Bronchial epithelial cell (primary cell): ENCODE measurements around the gene TNNI3K. TPM values are rescaled to one million over a fixed set of nuclear protein-coding genes. Genes with fewer than 3 reads are reported as not detected.

Source experiments
- DNase-seq: peaks from one replicate; pipeline ENCODE4 v3.0.0-alpha.2; 2010; ENCODE audit warnings: low read depth
- FAIRE-seq: peaks from 2 replicates; lab custom pipeline; 2011; peaks lifted over from hg19 to GRCh38; lab: Jason Lieb, UNC
- H3K27me3 ChIP-seq: 2 replicates; pipeline ENCODE4 v1.5.1; 2011; ENCODE audit warnings: low read length; ENCODE audit not compliant: control insufficient read depth, insufficient read depth
- H3K36me3 ChIP-seq: 2 replicates; pipeline ENCODE4 v1.5.1; 2011; ENCODE audit warnings: low read length; ENCODE audit not compliant: control insufficient read depth, insufficient read depth
- H3K4me3 ChIP-seq: 2 replicates; pipeline ENCODE4 v1.5.1; 2011; ENCODE audit warnings: mild to moderate bottlenecking, low read depth, low read length, control low read depth
- total RNA-seq: library from RNA; depleted of rRNA; stranded (reverse); fragments of >200 nt; gene quantifications from 2 replicates; pipeline ENCODE4 v1.2.1, GENCODE V29; 2014
- TF ChIP-seq, protein P1 (sequence below): IDR thresholded peaks from 2 replicates; pipeline ENCODE4 v1.5.1; 2011; ENCODE audit warnings: mild to moderate bottlenecking, moderate library complexity, low read length, control low read depth, inconsistent platforms; ENCODE audit not compliant: insufficient read depth, severe bottlenecking

TNNI3K gene
- total RNA-seq, 1 donor from 2014 or later: 1.3 TPM

DNA sequence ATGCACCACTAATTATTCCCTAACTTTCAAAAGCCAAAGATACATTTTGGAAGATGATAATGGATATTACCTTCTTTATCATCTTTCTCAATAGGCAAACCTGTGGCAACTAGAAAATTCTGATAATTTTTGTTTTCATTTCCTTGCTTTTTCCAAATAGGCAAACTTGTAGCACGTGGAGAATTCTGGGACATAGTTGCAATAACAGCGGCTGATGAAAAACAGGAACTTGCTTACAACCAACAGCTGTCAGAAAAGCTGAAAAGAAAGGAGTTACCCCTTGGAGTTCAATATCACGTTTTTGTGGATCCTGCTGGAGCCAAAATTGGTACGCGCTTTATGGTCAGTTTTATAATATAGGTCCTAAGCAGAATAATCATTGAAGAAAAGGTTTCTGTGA lies 35.7 kb upstream of the TNNI3K start:
- H3K27me3 ChIP-seq: no peaks in the 10 kb centered on the region
- DNase-seq (no peak), FAIRE-seq (no peak)
- TF ChIP-seq, protein P1, sequence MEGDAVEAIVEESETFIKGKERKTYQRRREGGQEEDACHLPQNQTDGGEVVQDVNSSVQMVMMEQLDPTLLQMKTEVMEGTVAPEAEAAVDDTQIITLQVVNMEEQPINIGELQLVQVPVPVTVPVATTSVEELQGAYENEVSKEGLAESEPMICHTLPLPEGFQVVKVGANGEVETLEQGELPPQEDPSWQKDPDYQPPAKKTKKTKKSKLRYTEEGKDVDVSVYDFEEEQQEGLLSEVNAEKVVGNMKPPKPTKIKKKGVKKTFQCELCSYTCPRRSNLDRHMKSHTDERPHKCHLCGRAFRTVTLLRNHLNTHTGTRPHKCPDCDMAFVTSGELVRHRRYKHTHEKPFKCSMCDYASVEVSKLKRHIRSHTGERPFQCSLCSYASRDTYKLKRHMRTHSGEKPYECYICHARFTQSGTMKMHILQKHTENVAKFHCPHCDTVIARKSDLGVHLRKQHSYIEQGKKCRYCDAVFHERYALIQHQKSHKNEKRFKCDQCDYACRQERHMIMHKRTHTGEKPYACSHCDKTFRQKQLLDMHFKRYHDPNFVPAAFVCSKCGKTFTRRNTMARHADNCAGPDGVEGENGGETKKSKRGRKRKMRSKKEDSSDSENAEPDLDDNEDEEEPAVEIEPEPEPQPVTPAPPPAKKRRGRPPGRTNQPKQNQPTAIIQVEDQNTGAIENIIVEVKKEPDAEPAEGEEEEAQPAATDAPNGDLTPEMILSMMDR: no peak
- H3K36me3 ChIP-seq: no peaks in the 10 kb centered on the region
- no peak overlapping the region for H3K4me3 ChIP-seq

DNA sequence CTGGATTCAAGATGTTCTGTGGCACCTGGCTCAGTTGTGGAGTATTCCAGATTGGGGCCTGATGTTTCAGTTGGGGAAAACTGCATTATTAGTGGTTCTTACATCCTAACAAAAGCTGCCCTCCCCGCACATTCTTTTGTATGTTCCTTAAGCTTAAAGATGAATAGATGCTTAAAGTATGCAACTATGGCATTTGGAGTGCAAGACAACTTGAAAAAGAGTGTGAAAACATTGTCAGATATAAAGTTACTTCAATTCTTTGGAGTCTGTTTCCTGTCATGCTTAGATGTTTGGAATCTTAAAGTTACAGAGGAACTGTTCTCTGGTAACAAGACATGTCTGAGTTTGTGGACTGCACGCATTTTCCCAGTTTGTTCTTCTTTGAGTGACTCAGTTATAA lies 29.9 kb upstream of the TNNI3K start:
- DNase-seq: peak; percentile 2
- FAIRE-seq: no peak
- Histone ChIP-seq H3K27me3 (no peaks in the 10 kb centered on the region), H3K36me3 (no peaks in the 10 kb centered on the region), H3K4me3 (no peak overlapping the region)
- TF ChIP-seq, protein P1: no peak

DNA sequence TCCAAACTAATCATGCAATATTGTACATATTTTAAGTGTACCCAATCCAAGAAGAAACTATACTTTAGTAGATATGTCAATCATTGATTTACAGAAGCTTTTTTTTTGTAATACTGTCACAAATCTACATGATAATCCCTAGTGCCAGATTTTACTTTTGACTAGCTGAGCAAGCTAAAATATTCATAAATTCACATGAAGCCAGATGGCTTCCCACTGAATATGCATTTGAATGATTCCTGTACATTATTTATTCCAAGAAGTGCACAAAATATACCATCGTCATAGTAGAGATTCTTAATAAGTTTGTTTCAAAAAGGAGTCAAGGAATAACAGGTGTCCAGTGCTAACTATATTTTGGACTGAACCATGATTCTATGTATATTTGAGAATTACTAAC lies 20.0 kb upstream of the TNNI3K start:
- FAIRE-seq (no peak), DNase-seq (no peak)
- Histone ChIP-seq H3K27me3 (no peaks in the 10 kb centered on the region), H3K4me3 (no peak overlapping the region), H3K36me3 (no peaks in the 10 kb centered on the region)
- TF ChIP-seq, protein P1: no peak

DNA sequence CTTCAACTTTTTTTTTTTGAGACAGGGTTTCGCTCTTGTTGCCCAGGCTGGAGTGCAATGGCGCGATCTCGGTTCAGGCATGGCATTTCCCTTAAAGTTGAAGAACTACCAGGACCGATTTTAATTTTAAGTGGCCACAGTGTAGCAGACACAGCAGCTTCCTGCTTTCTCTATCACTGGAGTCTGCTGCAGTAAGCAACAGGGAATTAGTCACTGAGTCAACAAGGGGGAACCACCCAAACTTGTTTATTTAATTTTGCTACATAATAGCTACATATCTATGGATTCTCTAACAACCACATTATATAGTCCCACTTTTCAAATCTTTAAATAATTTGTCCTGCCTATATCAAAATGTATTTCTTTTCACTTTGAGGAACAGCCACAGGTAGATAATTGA lies 12.5 kb upstream of the TNNI3K start:
- peak; percentile 61 for DNase-seq
- no peak for FAIRE-seq

DNA sequence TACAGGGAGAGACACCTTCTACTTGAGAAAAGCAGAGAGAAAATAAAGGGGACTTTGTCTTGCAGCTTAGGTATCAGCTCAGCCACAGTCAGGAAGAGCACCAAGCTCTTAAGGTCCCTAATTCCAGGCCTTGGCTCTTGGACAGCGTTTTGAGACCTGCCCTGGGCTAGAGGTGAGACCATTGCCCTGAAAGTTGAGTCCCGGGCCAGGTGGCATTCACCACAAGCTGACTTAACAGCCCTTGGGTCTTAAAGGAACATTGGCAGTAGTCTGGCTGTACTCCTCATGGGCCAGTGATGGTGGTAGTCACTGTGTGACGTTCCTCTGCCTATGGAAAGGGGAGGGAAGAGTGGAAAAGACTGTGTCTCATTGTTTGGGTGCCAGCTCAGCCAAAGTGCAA lies 11.7 kb upstream of the TNNI3K start:
- Histone ChIP-seq H3K4me3 (no peak overlapping the region), H3K27me3 (no peaks in the 10 kb centered on the region), H3K36me3 (no peaks in the 10 kb centered on the region)
- FAIRE-seq: peak; percentile 60
- TF ChIP-seq, protein P1: no peak
- DNase-seq: no peak

More for the DNA sequence above, 12.5 kb upstream of the TNNI3K start:
- no peaks in the 10 kb centered on the region for H3K27me3 ChIP-seq
- no peaks in the 10 kb centered on the region for H3K36me3 ChIP-seq
- TF ChIP-seq, protein P1: no peak
- no peak overlapping the region for H3K4me3 ChIP-seq

DNA sequence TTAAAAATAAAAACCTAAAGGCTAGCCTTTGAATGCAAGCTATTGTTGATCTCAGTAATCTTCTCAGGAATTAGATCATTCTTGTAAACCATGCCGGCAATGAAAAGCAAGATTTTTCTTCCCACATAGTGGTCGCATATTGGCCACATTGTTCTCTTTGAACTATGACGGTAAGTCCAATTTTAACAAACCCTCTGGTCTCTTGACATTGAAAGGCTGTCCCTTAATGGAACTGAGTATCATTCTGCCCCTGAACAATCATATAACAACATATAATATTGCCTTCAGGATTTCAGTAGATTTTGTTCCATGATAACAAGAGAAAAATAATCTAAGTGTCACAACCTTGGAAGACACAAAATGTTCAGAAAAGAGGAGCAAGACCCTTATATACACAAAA lies 1.3 kb downstream of the TNNI3K start:
- TF ChIP-seq, protein P1: no peak
- H3K36me3 ChIP-seq: no peaks in the 10 kb centered on the region
- FAIRE-seq: no peak
- DNase-seq: no peak
- H3K4me3 ChIP-seq: no peak overlapping the region
- H3K27me3 ChIP-seq: no peaks in the 10 kb centered on the region
